ENCODE data around the gene NME5.

DNA sequence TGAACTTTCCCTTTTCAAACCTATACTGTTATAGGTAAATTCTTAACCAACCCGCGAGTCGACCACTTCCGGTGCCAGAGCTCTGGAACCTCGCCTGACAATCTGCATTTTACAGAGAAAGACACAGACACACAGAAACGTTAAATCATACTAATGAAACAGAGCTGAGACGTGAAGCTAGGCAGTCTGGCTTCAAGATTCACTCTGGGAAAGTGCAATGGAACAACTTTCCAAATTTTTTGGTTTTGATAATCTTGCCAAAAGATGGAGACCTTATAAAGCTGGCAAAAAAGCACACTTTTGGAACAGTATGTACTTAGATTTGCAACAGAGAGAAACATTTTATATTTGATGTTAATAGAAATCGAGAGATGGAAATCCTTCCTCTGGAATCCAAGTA is 71.3 kb downstream of the NME5 start:
- TF ChIP-seq, protein P1, sequence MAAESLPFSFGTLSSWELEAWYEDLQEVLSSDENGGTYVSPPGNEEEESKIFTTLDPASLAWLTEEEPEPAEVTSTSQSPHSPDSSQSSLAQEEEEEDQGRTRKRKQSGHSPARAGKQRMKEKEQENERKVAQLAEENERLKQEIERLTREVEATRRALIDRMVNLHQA (CRISPR knock-in tag; IDR thresholded peaks at IDR 0.05), result no peak
- TF ChIP-seq ZNF557 (CRISPR knock-in tag; IDR thresholded peaks at IDR 0.05), result no peak
- no peak for TF ChIP-seq ZBTB38 (CRISPR knock-in tag; IDR thresholded peaks at IDR 0.05)
- no peak for TF ChIP-seq ZFP1 (CRISPR knock-in tag; IDR thresholded peaks at IDR 0.05)
- TF ChIP-seq, protein P2, sequence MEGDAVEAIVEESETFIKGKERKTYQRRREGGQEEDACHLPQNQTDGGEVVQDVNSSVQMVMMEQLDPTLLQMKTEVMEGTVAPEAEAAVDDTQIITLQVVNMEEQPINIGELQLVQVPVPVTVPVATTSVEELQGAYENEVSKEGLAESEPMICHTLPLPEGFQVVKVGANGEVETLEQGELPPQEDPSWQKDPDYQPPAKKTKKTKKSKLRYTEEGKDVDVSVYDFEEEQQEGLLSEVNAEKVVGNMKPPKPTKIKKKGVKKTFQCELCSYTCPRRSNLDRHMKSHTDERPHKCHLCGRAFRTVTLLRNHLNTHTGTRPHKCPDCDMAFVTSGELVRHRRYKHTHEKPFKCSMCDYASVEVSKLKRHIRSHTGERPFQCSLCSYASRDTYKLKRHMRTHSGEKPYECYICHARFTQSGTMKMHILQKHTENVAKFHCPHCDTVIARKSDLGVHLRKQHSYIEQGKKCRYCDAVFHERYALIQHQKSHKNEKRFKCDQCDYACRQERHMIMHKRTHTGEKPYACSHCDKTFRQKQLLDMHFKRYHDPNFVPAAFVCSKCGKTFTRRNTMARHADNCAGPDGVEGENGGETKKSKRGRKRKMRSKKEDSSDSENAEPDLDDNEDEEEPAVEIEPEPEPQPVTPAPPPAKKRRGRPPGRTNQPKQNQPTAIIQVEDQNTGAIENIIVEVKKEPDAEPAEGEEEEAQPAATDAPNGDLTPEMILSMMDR (CRISPR knock-in tag; IDR thresholded peaks at IDR 0.05), result no peak
- TF ChIP-seq ZNF569 (CRISPR knock-in tag; IDR thresholded peaks at IDR 0.05; ENCODE audit: borderline replicate concordance), result no peak
- no peak for TF ChIP-seq JUNB (CRISPR knock-in tag; IDR thresholded peaks at IDR 0.05; ENCODE audit: borderline replicate concordance)
- TF ChIP-seq NCOA2 (CRISPR knock-in tag; IDR thresholded peaks at IDR 0.05), result no peak
- TF ChIP-seq RBFOX2 (IDR thresholded peaks at IDR 0.05; ENCODE audit: low read depth, low read length), result no peak
- TF ChIP-seq KLF15 (CRISPR knock-in tag; IDR thresholded peaks at IDR 0.05; ENCODE audit: borderline replicate concordance), result no peak
- no peak for TF ChIP-seq EZH2 (conservative IDR thresholded peaks at IDR 0.05; ENCODE audit: low read depth, low read length)
- no peak for TF ChIP-seq ZNF281 (CRISPR knock-in tag; IDR thresholded peaks at IDR 0.05; ENCODE audit: borderline replicate concordance)
- TF ChIP-seq ZNF33B (CRISPR knock-in tag; IDR thresholded peaks at IDR 0.05), result no peak
- no peak for TF ChIP-seq AHDC1 (CRISPR knock-in tag; IDR thresholded peaks at IDR 0.05; ENCODE audit: borderline replicate concordance)
